Amniotic stem cell (primary cell): ENCODE results near the gene UGT2B10.
"Not testable (repeated sequence)": the region's sequence is repeated elsewhere in the genome, so short reads cannot be mapped to it uniquely, and the experiment has no call there.

Experiments
- DNase-seq: peaks from one replicate; lab custom pipeline; 2025; lab: John Stamatoyannopoulos, UW

The UGT2B10 gene

GRCh38 chr4:68815617-68816409 lies at the start of gene UGT2B10:
Gene UGT2B10 (plus strand): TSS chr4:68815994. CDS start chr4:68816020, 26 bp downstream.
- not testable (repeated sequence) for DNase-seq

GRCh38 chr4:68771836-68772235 lies 44.0 kb upstream of the UGT2B10 start:
- not testable (repeated sequence) for DNase-seq

- DNase-seq, result no peak
Measured at GRCh38 chr4:68773699-68774098, 42.1 kb upstream of the UGT2B10 start.

- no peak for DNase-seq
Measured at GRCh38 chr4:68780232-68780631, 35.6 kb upstream of the UGT2B10 start.

- DNase-seq, result no peak
Measured at GRCh38 chr4:68797048-68797447, 18.7 kb upstream of the UGT2B10 start.

- DNase-seq, result no peak
Measured at GRCh38 chr4:68797618-68798017, 18.2 kb upstream of the UGT2B10 start.

GRCh38 chr4:68803013-68803412 lies 12.8 kb upstream of the UGT2B10 start:
- DNase-seq, result no peak

GRCh38 chr4:68808060-68808459 lies 7.7 kb upstream of the UGT2B10 start:
- no peak for DNase-seq

- DNase-seq, result no peak
Measured at GRCh38 chr4:68810919-68811318, 4.9 kb upstream of the UGT2B10 start.

GRCh38 chr4:68816410-68817265 lies 844 bp downstream of the UGT2B10 start:
- not testable (repeated sequence) for DNase-seq

- DNase-seq, result no peak
Measured at GRCh38 chr4:68817386-68817785, 1.6 kb downstream of the UGT2B10 start.

- DNase-seq, result not testable (repeated sequence)
Measured at GRCh38 chr4:68818030-68818462, 2.3 kb downstream of the UGT2B10 start.

GRCh38 chr4:68831642-68832041 lies 15.8 kb downstream of the UGT2B10 start:
- no peak for DNase-seq

- no peak for DNase-seq
Measured at GRCh38 chr4:68850293-68850692, 34.5 kb downstream of the UGT2B10 start.

- no peak for DNase-seq
Measured at GRCh38 chr4:68855771-68856170, 40.0 kb downstream of the UGT2B10 start.

- no peak for DNase-seq
Measured at GRCh38 chr4:68858039-68858438, 42.2 kb downstream of the UGT2B10 start.

- DNase-seq, result no peak
Measured at GRCh38 chr4:68859655-68860054, 43.9 kb downstream of the UGT2B10 start.

- no peak for DNase-seq
Measured at GRCh38 chr4:68861057-68861456, 45.3 kb downstream of the UGT2B10 start.

- no peak for DNase-seq
Measured at GRCh38 chr4:68864438-68865187, 48.8 kb downstream of the UGT2B10 start.

- DNase-seq, result no peak
Measured at GRCh38 chr4:68865188-68865638, 49.4 kb downstream of the UGT2B10 start.

GRCh38 chr4:68865760-68866159 lies 50.0 kb downstream of the UGT2B10 start:
- DNase-seq, result no peak

- no peak for DNase-seq
Measured at GRCh38 chr4:68869274-68869773, 53.5 kb downstream of the UGT2B10 start.
